Middle frontal gyrus (tissue), 1 donor: ENCODE data around the gene BHLHE40.

Experiments used
- DNase-seq: peaks from one replicate; pipeline ENCODE4 v3.0.0-alpha.2; 2015; ENCODE audit warnings: low spot score; ENCODE audit errors: extremely low spot score

Gene BHLHE40

DNA sequence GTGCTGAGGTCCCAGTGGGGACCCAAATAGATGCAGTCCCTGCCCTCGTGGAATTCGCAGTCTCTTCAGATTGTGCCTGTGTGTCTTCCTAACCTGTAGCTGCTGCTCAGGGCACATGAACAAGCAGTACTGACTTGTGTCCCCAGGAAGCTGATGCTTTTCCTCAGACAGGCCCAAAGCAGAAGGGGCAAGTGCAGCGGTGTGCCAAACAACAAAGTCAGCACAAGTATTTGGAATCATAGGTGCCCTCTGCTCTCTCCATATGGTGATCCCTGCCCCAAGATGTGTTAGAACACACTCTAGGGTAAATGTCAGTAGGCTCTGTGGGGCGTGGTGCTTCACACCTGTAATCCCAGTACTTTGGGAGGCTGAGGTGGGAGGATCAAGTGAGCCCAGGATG is 21.9 kb downstream of the BHLHE40 start:
- no peak for DNase-seq

DNA sequence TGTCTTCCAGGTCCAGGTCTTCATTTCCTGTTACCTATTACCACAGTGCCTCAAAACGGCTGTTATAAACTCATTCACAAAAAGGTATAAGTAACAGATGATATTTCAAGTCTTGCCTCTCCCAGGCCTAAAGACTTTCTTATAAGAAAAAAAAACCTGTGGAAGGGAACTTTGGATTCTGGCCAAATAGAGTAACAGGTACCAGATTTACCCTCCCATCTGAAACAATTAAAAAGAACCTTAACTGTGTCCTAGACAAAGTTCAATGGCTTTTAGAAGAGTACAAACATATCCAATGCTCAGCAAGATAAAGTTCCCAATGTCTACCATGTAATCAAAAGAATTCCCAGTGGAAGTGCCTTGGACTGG is 22.6 kb downstream of the BHLHE40 start:
- DNase-seq, result no peak

DNA sequence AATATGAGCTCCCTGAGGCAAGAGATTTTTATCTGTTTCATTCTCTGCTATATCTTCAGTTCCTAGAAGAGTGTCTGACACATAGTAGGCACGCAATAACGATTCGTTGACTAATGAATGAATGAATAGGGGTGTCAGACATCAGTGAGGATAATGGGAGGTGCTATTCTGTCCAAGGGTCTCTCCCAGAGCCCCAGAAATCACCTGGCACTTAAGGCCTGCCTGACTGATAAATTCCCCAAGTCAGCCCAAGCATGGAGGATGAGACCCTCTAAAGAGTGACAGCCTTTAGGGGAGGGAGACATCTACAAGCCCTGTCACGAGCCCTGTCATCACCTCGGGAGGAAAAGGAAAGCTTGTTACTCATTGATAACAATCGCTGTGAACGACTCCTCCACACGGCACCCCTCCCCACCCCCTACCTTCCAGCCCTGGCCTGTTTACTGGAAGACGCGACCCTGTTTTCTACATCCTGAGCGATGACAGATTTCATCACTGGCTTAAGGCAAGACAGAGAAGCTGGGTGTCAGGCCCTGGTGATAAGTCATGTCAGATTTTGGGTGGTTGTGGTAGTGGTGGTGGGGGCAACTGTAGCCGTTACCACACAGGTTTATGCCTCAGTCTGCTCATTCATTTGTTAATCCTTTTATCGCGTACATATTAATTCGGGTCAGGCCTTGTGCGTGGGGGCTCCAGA is 23.1 kb downstream of the BHLHE40 start:
- no peak for DNase-seq

DNA sequence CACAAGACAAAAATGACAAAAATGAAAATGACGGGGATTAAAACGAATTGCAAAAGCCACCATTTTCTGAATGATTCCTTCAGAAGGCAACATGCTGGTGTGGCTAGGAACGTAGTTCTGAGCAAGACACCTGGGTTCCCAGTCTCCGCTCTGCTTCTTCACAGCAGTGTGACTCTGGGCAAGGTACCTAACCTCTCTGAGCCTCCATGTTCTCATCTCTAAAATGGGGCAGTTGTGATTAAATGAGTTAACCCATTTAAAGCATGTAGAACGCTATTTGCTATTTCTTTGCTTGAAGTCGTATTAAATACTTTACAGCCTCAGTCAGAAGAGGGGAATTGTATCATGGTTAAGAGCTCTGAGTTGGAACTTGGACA is 23.6 kb downstream of the BHLHE40 start:
- no peak for DNase-seq

DNA sequence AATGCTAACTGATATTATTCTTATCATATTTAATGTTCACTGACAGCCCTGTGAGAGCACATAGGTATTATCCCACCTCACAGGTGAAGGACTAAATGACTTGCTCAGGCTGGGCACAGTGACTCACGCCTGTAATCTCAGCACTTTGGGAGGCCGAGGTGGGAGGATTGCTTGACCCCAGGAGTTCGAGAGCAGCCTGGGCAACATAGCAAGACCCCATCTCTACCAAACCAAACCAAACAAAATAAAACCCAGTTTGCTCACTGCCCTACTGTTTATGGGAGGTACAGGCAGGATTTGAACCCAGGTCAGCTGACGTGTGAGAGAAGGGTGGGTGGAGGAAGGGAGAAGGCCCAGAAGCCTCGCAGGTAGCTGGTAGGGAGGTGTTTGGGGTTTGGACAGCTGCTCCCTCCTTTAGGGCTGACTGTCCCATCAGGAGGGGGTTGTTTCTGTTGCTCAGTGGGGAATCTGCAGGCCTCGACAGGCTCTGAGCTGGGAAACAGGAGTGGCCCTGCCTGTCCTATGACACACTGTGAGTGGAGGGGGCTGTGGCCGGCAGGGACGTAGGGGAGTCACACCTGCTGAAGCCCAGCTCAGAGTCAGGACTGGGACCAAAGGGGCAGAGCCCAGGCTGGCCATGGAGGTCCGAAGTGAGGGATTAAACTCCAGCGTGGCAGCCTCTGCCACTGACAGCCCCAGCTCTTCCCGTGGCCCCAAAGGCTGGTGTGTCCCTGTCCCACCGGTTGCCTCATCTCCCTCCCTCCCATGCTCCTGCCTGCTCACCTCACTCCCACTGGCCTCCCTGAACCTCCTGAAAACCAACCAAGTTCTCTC is 25.3 kb downstream of the BHLHE40 start:
- DNase-seq, result no peak

DNA sequence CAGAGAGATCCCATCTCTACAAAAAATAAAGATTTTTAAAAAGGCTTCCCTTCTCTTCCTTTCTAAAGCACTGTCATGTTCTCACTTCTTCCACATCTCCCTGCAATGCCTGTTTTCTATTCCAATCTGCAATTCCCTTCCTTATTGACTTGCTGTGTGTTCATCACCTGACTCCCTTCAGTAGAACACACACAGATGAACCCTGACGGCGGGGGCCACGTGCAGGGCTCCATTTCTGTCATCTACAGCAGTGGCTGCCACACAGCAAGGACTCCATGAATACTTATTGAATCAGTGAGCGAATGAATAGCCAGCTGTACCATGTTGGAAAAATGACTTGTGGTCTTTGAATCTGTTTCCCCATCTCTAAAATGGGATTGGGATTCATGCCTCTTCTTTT is 26.1 kb downstream of the BHLHE40 start:
- DNase-seq, result no peak

DNA sequence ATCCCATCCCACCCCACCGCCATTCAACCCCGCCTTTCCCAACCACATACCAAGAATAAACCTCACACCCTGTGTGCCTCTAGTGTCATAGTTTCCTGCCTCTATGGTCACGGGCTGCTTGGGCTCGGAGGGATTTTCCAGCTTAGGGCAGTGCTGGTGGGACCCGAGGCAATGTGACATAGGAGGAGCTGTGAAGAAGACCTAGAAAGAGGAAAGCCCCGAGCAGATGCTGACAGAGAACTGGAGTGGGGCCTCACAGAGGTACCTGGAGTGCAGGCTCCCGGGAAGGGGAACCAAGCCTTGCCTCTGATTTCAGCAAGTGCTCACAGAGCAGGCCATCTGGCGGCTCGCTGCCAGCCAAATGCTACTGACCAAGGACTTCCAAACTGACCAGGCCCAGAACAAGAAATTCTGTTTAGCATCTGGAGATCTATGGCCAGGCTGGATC is 27.5 kb downstream of the BHLHE40 start:
- no peak for DNase-seq

DNA sequence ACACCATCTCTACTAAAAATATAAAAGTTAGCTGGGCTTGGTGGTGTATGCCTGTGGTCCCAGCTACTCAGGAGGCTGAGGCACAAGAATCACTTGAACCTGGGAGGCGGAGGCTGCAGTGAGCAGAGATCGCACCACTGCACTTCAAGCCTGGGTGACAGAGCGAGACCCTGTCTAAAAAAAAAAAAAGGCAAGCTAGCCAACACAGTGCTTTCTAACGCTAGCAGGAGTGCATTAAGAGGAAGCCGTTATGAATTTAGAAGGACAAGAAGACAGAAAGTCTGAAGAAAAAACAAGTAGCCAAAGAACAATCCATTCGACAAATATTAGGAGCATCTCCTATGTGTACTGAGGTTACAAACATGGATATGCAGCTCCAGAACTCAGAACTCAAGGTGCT is 28.6 kb downstream of the BHLHE40 start:
- no peak for DNase-seq

DNA sequence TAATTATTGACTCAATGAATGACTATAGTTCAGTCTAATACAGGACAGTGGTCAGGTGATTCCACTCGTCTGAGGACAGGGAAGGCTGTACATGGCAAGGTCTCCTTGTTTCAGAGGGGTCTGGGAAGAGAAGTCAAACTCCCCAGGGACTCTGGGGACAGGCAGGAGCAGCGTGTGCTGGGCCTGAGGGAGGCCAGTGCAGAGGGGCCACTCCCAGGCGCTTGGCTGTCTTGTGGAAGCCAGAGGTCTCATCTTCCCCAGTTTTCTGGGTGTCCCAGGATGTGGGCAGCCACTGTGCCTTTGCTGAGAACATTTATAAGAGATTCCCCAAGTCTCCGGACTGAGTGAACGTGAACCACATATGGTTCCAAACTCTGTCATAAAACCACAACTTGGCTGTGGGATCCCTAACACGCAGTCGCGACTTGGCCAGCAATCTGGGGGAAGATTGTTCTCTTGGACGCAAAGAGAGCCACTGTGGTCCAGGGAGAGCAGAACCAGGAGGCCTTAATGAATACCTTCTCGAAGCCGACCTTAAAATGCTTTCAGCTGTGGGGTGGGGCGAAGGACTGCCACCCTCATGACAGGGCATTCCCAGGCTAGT is 30.4 kb downstream of the BHLHE40 start:
- DNase-seq, result no peak

DNA sequence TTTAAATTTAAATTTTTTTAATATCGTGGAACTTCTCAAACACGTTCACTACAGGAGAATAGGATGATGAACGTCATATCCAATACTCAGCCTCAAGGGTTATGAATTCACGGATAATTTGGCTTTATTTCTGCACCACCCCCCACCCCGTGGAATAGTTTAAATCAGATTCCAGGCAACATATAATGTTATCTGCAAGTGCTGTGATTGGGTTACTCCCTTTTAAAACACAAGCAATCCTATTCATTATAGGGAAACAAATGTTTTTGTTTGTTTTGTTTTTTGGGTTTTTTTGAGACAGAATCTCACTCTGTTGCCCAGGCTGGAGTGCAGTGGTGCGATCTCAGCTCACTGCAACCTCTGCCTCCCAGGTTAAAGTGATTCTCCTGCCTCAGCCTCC is 30.9 kb downstream of the BHLHE40 start:
- DNase-seq, result no peak

DNA sequence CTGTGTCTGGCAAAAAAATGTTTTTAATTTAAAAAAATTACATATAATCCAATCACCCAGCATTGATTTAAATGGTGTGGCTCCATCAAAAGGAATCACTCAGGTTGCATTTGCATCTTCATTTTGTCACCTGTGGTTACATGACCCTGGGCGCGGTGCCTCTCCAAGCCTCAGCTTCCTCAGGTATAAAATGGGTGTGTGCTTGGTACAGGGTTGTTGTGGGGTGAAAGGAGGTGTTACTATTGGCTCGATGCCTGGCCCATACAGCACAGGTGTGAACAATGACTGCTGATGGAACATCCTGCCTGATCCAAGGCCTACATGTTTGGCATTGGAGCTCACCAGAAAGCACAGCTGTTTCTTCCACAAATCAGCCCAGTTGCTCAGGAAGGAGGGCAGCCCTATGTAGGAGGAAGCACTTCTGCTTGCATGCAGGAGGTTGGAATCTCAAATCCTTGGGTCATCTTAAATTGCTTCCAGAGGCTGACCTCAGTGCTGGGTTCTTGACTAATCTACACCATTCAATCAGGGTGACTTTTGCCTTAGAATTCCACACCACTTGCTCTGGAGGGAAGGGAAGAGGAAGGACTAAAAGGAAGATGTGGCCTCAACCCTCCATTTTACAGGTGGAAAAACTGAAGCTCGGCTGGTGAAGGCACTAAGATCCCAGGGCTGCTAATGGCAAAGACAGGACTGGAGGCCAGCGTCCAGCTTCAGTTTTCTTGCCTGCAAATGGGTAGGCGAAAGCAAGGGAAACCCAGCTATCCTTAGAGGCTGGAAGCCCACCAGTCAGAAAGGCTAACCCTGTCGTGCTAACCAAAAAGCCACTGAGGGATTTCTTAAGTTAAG is 31.7 kb downstream of the BHLHE40 start:
- no peak for DNase-seq

DNA sequence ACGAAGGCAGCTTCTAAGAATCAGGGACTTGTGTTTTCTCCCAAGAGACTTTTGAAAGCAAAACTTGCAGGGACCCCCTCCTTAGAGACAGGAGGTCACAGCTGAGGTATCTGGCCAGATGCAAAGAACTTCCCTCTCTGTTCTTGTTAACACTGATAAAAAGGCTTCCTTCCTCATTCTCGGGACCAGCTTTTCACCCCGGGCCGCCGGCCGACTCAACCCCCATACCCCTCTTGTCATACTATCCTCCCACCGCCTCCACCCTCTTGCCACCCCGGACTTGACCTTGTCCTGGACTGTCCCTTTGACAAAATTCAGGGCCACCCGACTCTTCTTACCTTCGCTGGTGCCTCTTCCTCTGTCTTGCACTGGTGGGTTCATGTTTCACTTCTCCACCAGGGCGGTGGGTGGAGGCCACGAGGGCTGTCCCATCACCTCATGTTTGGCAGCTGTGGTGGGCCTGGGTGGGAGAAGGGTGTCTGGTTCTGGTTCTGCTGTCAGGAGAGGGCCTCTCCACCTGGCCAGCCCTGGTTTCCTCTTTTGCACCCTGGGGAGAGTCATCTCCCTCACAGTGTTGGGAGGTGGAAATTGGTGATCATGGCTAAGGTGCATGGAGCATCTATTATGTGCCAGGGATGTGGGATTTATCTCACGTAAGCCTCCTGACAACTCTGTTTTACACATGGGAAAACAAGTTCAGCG is 32.5 kb downstream of the BHLHE40 start:
- no peak for DNase-seq

DNA sequence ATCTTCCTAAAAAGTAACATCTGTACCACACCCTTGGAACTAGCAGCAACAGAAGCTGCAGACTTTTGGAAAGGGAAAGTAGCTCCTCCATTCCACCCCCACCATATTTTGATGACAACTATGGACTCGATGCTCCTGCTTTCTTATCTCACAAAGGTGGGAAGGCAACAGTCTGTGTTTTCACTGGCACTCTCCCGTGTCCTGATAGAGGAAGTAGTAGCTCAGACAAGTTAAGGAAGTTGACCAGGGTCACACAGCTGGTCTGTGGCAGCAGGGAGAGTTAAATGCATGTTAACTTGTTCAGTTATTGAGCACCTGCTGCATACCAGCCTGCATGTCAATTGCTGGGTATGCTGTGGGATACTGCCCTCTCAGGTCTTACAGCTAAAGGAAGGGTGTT is 33.1 kb downstream of the BHLHE40 start:
- DNase-seq, result no peak

DNA sequence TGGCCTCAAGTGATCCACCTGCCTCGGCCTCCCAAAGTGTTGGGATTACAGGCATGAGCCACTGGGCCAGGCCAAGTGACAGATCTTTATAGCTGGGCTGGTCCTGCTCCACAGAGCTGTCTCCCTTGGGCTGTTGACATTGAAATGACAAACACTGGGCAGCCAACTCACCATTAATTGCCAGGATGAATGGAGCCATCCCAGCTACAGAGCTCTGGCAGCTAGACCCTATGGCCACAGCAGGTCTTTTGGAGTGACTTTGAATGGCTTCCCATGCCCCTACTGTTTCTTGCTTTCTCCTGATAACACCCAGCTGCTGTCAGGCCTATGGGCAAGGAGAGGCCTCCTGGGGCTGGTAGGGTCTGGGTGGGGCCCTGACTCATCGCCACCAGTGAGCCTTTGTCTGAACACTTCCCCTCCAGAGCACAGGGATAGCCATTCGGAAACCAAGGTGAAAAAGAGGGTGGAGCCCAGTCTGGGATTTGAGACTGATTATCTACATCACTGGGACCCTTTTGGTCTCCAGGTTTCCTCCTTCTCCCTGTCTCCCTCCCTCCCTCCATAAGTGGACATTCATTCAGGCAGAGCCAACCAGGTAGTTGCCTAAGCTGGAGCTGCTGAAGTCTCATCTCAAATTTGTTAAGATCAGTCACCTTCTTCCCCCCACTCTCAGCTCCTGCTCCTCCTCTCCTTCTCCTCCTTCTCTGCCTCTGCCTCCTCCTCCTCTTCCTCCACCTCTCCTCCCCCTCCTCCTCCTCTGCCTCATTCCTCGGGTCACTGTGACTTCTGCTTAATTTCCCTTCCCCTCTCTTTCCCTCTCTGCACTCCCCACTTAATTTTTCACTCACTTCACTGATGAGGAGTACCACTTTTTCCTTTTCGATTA is 34.0 kb downstream of the BHLHE40 start:
- no peak for DNase-seq

DNA sequence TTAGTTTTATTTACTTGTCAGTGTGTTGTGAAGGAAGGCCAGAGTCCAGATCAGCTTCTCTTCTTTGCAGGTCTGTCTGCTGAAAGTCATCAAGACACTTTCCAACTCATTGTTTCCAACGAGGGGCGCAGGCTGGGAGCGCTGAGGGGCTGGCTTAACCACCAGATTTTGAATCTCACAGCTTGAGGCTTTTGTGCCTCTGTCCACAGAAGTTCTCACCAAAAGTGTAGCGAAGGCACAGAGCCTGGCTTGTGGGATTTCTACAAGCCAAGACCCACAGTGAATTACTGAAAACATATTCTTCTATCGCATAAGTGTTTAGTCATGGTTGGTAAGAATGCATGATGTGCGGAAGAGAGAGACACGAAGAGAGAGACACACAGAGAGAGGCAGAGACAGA is 35.2 kb downstream of the BHLHE40 start:
- DNase-seq, result no peak

DNA sequence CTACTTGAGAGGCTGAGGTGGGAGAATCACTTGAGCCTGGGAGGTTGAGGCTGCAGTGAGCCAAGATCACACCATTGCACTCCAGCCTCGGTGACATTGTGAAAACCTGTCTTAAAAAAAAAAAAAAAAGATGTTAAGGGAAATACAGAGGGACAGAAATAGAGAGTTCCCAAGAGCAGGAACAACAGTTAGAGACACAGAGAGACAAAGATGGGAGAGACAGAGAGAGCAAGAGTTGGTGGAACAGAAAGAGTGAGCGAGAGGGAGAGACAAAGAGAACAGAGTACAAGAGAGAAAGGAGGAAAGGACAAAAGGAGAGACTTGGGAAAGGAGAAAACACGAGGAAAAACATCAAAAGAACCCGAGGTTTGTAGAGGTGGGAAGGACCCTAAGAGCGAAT is 35.8 kb downstream of the BHLHE40 start:
- DNase-seq, result no peak

DNA sequence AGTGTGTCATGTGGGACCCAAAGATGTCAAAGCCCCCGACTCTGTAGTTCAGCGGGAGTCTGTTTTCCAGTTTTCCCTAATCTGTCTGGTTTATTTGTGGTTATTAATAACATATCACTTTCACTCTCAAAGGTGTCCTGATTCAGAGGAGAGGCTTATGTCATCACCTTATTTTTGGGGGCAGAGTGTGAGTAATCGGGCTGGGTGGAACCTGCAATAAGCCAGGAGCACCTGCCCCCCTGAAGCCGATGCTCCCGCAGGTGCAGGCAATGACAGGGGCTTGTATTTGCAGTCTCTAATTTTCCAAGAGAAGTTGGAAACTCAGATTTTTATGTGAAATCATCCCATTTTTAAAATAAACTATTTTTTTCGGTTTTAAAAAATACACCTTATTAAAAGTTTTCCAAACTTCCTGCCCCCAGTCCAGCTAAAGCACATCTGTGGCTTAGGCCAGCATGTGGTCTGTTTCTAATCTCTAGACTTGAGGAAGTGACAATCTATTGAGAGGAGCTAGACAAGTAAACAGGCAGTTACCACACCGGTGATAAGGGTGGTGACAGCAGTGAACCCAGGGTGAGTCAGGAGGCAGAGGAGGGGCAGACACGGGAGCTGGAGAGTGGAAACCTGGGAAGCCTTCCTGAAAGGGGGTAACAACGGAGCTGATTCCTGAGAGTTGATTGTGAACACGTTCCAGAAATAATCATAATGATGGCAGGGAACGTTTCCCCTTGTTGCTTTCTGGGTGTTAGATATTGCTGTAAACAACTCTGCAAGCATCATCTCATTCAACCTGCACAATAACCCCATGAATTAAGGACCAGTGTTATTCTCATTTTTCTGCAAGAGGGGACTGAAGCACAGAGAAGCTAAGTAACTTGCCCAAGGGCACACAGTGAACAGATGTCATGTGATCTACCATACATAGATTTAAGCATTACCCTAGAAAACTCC is 37.2 kb downstream of the BHLHE40 start:
- no peak for DNase-seq

DNA sequence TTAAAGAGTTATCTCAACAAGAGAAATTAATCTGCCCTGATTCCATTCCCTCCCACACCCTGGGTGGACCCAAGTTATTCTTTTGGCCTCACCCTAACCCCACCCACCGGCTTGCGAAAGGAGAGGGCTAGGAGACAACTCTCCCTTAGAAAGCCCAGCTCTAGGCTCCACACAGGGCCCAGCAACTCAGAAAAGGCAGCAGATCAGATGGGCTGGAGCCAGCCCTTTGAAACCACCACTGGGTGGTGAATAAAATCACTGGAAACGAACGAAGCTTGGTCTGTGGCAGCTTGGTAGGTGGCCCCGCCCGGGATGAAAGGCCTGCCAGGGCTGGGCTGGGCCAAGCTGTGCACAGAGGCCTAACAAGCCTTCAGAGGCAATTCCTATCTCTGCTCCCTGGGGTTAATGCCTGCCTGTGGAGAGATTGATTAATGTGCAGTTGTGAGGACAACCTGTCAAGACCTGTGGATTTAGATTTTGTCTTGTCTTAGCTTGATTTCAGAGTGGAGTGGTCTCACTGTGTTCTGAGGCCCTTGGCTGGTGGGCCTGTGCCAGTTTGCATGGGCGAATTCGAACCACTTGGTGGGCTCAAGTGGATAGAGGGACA is 38.8 kb downstream of the BHLHE40 start:
- DNase-seq, result no peak
